PC-9 (cell line): ENCODE measurements around the gene TMEM250. TPM values are rescaled to one million over a fixed set of nuclear protein-coding genes. Genes with fewer than 3 reads are reported as not detected.

Source experiments
- BruUV-seq: library from RNA; stranded (reverse); fragments of 400-500 nt; replicated peaks from 2 replicates; lab custom pipeline; 2021; lab: Mats Ljungman, UMichigan
- CTCF ChIA-PET: fragments of 300-600 bp; sonication (Branson Sonifier 250); formaldehyde crosslinking; loops from one replicate; lab custom pipeline; 2022; ENCODE audit warnings: antibody characterized with exemption; lab: Charles Lee
- POLR2A ChIA-PET: fragments of 300-600 bp; sonication (Branson Sonifier 250); formaldehyde crosslinking; loops from one replicate; lab custom pipeline; 2022; ENCODE audit warnings: antibody characterized with exemption; ENCODE audit not compliant: unreplicated experiment; lab: Charles Lee
- DNase-seq, 2 experiments: peaks; one replicate each; pipeline versions ENCODE4 v3.0.0 to v3.0.0-alpha.2; 2015 to 2022; ENCODE audit warnings: mixed read lengths in 1 of 2
- H2AFZ ChIP-seq: fragments of 200-600 bp; sonication (generic); 2 replicates; pipeline ENCODE4 v1.8.1; 2017; ENCODE audit warnings: antibody characterized with exemption
- H3F3A ChIP-seq: fragments of 200-600 bp; sonication (generic); 2 replicates; pipeline ENCODE4 v1.8.1; 2017; ENCODE audit warnings: antibody characterized with exemption, mild to moderate bottlenecking, low read depth; ENCODE audit not compliant: insufficient read depth
- H3K27ac ChIP-seq: fragments of 200-600 bp; sonication (generic); 2 replicates; pipeline ENCODE4 v1.6.1; 2016; ENCODE audit warnings: mixed run types
- H3K27me3 ChIP-seq: fragments of 200-600 bp; sonication (generic); 2 replicates; pipeline ENCODE4 v1.6.1; 2016; ENCODE audit warnings: low read depth, mixed run types; ENCODE audit not compliant: insufficient read depth
- H3K36me3 ChIP-seq: fragments of 200-600 bp; sonication (generic); 2 replicates; pipeline ENCODE4 v1.6.1; 2016; ENCODE audit warnings: low read depth, mixed run types
- H3K4me1 ChIP-seq: fragments of 200-600 bp; sonication (generic); replicated peaks from 2 replicates; pipeline ENCODE4 v1.6.1; 2016; ENCODE audit warnings: mixed run types; ENCODE audit not compliant: insufficient read depth
- H3K4me2 ChIP-seq: fragments of 200-600 bp; sonication (generic); 2 replicates; pipeline ENCODE4 v1.6.1; 2017; ENCODE audit warnings: mixed run types
- H3K4me3 ChIP-seq: fragments of 200-600 bp; sonication (generic); 2 replicates; pipeline ENCODE4 v1.6.1; 2016; ENCODE audit warnings: mixed run types
- H3K79me2 ChIP-seq: fragments of 200-600 bp; sonication (generic); 2 replicates; pipeline ENCODE4 v1.6.1; 2017; ENCODE audit warnings: low read depth, mixed run types
- H3K9me2 ChIP-seq: fragments of 200-600 bp; sonication (generic); 2 replicates; pipeline ENCODE4 v1.8.1; 2017; ENCODE audit warnings: mild to moderate bottlenecking; ENCODE audit not compliant: insufficient read depth
- H3K9me3 ChIP-seq: fragments of 200-600 bp; sonication (generic); 2 replicates; pipeline ENCODE4 v1.8.1; 2016; ENCODE audit warnings: low read depth; ENCODE audit not compliant: insufficient read depth
- H4K20me1 ChIP-seq: fragments of 200-600 bp; sonication (generic); 2 replicates; pipeline ENCODE4 v1.8.1; 2017; ENCODE audit not compliant: insufficient read depth
- EZH2 ChIP-seq: fragments of 200-600 bp; sonication (generic); IDR thresholded peaks from 2 replicates; pipeline ENCODE4 v1.8.0; 2017; ENCODE audit warnings: antibody characterized with exemption, low read depth
- intact Hi-C: fragments of 100-400 bp; cut with micrococcal nuclease; formaldehyde crosslinking; loops from one replicate; pipeline ENCODE4 v1.10.0; 2022; ENCODE audit not compliant: unreplicated experiment
- total RNA-seq: library from RNA; stranded (reverse); gene quantifications from 2 replicates; pipeline ENCODE4 v1.2.3, GENCODE V29; 2021
- TF ChIP-seq, protein P1 (sequence below): fragments of 200-600 bp; sonication (generic); conservative IDR thresholded peaks from 2 replicates; pipeline ENCODE4 v1.6.1; 2017; ENCODE audit warnings: mixed run types, antibody characterized with exemption, mild to moderate bottlenecking, moderate library complexity

TMEM250 gene
- total RNA-seq, 1 experiment from 2014 or later = 73.8 TPM

DNA sequence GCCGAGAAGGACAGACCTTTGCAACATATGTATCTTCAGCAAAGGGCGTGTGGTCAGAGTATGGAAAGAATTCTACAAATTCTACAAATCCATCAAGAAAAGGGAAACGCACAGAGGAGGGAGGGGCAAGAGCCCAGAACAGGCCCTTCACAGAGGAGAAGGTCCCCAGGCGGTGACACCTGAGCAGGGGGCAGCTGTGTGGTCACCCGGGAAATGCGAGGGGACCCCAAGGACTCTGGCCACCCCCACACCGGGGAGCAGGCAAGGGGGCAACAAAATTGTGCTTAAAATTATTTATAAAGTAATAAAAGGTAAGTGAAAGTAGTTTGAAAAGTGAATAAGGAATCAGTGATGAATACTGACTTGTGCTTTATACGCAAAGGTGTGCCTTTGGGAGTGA is 41.2 kb downstream of the TMEM250 start:
- POLR2A ChIA-PET = no interaction called here
- no peaks in the 10 kb centered on the region for H3K36me3 ChIP-seq
- peaks cover 13% of the 10 kb centered on the region; the same call in 1 of the 2 replicates for H3K4me1 ChIP-seq
- peaks cover 47% of the 10 kb centered on the region for H4K20me1 ChIP-seq
- H3K9me2 ChIP-seq = no peaks in the 10 kb centered on the region
- H3K27ac ChIP-seq = no peak overlapping the region
- no peak overlapping the region for H3K4me2 ChIP-seq
- no peak overlapping the region for H3K4me3 ChIP-seq
- H3K79me2 ChIP-seq = 0 out of 2 replicates have a peak, but pooled peaks cover 4% of the 10 kb centered on the region
- intact Hi-C loops = loop anchor here (5.0 kb wide), 1 partner anchor 40 kb away; the partner anchor contains the start of gene TMEM250
- CTCF ChIA-PET = no interaction called here
- no peak overlapping the region for H2AFZ ChIP-seq
- peaks cover 5% of the 10 kb centered on the region; the same call in 1 of the 2 replicates for H3F3A ChIP-seq
- DNase-seq = no peak
- TF ChIP-seq, protein P1, sequence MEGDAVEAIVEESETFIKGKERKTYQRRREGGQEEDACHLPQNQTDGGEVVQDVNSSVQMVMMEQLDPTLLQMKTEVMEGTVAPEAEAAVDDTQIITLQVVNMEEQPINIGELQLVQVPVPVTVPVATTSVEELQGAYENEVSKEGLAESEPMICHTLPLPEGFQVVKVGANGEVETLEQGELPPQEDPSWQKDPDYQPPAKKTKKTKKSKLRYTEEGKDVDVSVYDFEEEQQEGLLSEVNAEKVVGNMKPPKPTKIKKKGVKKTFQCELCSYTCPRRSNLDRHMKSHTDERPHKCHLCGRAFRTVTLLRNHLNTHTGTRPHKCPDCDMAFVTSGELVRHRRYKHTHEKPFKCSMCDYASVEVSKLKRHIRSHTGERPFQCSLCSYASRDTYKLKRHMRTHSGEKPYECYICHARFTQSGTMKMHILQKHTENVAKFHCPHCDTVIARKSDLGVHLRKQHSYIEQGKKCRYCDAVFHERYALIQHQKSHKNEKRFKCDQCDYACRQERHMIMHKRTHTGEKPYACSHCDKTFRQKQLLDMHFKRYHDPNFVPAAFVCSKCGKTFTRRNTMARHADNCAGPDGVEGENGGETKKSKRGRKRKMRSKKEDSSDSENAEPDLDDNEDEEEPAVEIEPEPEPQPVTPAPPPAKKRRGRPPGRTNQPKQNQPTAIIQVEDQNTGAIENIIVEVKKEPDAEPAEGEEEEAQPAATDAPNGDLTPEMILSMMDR = no peak
- TF ChIP-seq EZH2 = no peak
- no peaks in the 10 kb centered on the region for H3K9me3 ChIP-seq
- BruUV-seq = no TSS peak
- H3K27me3 ChIP-seq = no peaks in the 10 kb centered on the region

DNA sequence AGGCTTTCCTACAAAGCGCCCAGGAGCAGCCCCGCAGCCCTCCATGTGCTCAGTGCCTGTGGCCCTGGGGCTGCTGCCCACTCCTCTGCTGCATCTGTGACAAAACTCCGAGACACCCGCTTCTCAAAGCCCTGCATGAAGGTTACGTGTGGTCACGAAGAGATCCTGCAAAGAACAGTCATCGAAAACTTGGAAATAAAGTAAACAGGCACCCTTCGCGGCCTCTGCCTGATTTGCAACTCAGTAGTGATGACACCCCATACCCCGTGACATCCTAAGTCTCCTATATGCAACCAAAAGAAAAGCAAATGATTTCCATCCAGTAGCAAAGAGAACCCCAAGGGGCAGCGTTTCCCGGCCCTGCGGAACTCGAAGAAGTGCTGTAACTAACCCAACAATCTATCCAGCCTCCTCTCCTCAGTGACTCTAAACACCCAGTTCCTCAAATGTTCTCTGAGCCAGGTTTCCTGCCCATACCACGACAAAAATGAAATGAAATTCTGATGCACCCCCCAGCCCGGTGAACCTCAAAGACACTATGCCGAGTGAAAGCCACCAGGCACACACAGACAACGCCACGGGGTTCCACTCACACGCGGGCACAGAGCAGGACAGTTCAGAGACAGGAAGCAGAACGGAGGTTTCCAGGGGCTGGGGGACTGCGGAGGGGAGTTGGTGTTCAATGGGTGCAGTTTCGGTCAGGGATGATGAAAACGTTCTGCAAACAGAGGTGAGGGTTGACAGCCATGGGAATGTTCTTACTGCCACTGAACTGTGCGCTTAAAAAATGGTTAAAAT is 42.6 kb downstream of the TMEM250 start:
- Histone ChIP-seq H3K27ac (no peak overlapping the region), H3K4me2 (no peak overlapping the region), H3K36me3 (no peaks in the 10 kb centered on the region), H3K27me3 (no peaks in the 10 kb centered on the region), H2AFZ (no peak overlapping the region), H3K79me2 (0 out of 2 replicates have a peak, but pooled peaks cover 4% of the 10 kb centered on the region), H3F3A (peaks cover 5% of the 10 kb centered on the region; the same call in 1 of the 2 replicates), H3K4me3 (no peak overlapping the region), H3K9me2 (no peaks in the 10 kb centered on the region), H4K20me1 (peaks cover 34% of the 10 kb centered on the region), H3K4me1 (peaks cover 13% of the 10 kb centered on the region; the same call in 1 of the 2 replicates), H3K9me3 (no peaks in the 10 kb centered on the region)
- POLR2A ChIA-PET = no interaction called here
- no peak for DNase-seq
- intact Hi-C loops = loop anchor here (5.0 kb wide), 1 partner anchor 41 kb away; the partner anchor contains the start of gene TMEM250
- no peak for TF ChIP-seq EZH2
- TF ChIP-seq, protein P1 = no peak
- CTCF ChIA-PET = no interaction called here
- no TSS peak for BruUV-seq

DNA sequence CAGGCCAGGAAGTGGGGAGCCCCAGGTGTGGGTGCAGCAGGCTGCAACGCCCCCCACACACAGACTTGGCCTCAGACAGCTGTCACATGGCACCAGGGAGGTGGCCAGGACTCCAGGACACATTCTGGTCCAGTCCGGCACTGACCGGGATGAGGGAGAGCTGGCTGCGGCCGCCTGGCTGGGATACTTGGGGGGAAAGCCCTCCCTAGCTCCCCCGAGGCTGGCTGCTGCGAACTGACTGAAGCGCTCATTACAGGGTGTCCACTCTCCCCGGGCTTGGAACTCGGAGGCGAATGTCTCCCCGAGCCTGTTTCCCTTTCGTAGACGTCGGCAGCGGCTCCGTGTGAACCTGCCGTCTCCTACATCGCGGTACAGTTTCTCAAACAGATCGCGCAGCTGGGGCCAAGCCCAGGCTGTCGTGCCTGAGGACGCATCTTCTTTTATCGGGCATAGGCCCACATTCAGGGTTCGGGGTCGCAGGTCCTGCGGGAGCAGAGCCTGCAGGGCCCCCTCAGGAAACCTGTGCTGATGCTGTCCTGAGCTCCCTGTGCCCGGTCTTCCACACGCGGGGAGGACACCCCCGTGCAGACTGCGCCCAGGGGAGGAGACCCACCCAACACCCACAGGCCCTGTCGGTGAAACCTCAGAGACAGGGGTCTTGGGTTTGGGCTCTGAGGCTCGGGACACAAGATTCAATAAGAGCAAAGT is 43.4 kb downstream of the TMEM250 start:
- H3K27me3 ChIP-seq = no peaks in the 10 kb centered on the region
- no peak overlapping the region for H2AFZ ChIP-seq
- H3K9me2 ChIP-seq = no peaks in the 10 kb centered on the region
- peaks cover 13% of the 10 kb centered on the region; the same call in 1 of the 2 replicates for H3K4me1 ChIP-seq
- TF ChIP-seq EZH2 = no peak
- TF ChIP-seq, protein P1 = no peak
- H3K79me2 ChIP-seq = 0 out of 2 replicates have a peak, but pooled peaks cover 2% of the 10 kb centered on the region
- ChIA-PET POLR2A (no interaction called here), CTCF (no interaction called here)
- H3K9me3 ChIP-seq = no peaks in the 10 kb centered on the region
- no peak for DNase-seq
- H3K4me3 ChIP-seq = no peak overlapping the region
- peaks cover 5% of the 10 kb centered on the region for H3F3A ChIP-seq
- BruUV-seq = no TSS peak
- no peaks in the 10 kb centered on the region for H3K36me3 ChIP-seq
- intact Hi-C loops = loop anchor here (5.0 kb wide), 1 partner anchor 42 kb away; the partner anchor contains the start of gene TMEM250
- H4K20me1 ChIP-seq = peaks cover 28% of the 10 kb centered on the region
- no peak overlapping the region for H3K4me2 ChIP-seq
- no peak overlapping the region for H3K27ac ChIP-seq
